ENCODE data around the gene GMNN.

GMNN gene

GRCh38 chr6:24759718-24760117 is 15.0 kb upstream of the GMNN start:
- Histone ChIP-seq H3K9me2 (replicated peaks; ENCODE audit: low read depth, low read length) (no peaks in the 10 kb centered on the region), H3K9me3 (ENCODE audit: insufficient read depth, low read depth, low read length) (no peaks in the 10 kb centered on the region), H3F3A (ENCODE audit: low read depth) (no peaks in the 10 kb centered on the region), H4K20me1 (ENCODE audit: insufficient read depth, low read length, poor library complexity, severe bottlenecking) (no peaks in the 10 kb centered on the region), H3K4me1 (ENCODE audit: insufficient read depth, low read length, poor library complexity, severe bottlenecking) (no peaks in the 10 kb centered on the region), H3K27me3 (ENCODE audit: insufficient read depth, low read length, poor library complexity, severe bottlenecking) (no peaks in the 10 kb centered on the region), H3K4me3 (ENCODE audit: low read length, poor library complexity, severe bottlenecking) (no peak overlapping the region), H2AFZ (ENCODE audit: low read length) (peak overlapping the region; percentile 81; the same call in 1 of the 2 replicates), H3K79me2 (ENCODE audit: insufficient read depth, low read length) (no peaks in the 10 kb centered on the region), H3K36me3 (ENCODE audit: insufficient read depth, low read length) (no peaks in the 10 kb centered on the region), H3K9ac (ENCODE audit: low read depth, low read length, poor library complexity, severe bottlenecking) (no peak overlapping the region), H3K4me2 (ENCODE audit: low read depth, low read length, poor library complexity, severe bottlenecking) (no peak overlapping the region)
- no peak for TF ChIP-seq EZH2phosphoT487 (IDR thresholded peaks at IDR 0.05; ENCODE audit: borderline replicate concordance)
- TF ChIP-seq, protein P1, sequence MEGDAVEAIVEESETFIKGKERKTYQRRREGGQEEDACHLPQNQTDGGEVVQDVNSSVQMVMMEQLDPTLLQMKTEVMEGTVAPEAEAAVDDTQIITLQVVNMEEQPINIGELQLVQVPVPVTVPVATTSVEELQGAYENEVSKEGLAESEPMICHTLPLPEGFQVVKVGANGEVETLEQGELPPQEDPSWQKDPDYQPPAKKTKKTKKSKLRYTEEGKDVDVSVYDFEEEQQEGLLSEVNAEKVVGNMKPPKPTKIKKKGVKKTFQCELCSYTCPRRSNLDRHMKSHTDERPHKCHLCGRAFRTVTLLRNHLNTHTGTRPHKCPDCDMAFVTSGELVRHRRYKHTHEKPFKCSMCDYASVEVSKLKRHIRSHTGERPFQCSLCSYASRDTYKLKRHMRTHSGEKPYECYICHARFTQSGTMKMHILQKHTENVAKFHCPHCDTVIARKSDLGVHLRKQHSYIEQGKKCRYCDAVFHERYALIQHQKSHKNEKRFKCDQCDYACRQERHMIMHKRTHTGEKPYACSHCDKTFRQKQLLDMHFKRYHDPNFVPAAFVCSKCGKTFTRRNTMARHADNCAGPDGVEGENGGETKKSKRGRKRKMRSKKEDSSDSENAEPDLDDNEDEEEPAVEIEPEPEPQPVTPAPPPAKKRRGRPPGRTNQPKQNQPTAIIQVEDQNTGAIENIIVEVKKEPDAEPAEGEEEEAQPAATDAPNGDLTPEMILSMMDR (conservative IDR thresholded peaks at IDR 0.05; ENCODE audit: low read length), result no peak

DNA sequence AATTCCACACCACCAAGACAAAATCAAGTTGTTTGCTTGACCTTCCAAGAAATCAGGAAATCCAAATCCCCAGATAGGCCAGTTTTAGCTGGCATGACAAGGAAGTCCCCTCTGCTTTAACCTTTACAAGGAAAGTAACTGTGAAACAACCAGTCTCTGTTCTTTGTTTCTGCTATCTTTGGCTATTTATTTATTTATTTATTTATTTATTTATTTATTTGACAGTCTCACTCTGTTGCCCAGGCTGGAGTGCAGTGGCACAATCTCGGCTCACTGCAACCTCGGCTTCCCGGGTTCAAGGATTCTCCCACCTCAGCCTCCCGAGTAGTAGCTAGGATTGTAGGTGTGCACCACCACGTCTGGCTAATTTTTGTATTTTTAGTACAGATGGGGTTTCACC is 14.5 kb upstream of the GMNN start:
- H3K4me2 ChIP-seq (ENCODE audit: low read depth, low read length, poor library complexity, severe bottlenecking), result no peak overlapping the region
- H3K27me3 ChIP-seq (ENCODE audit: insufficient read depth, low read length, poor library complexity, severe bottlenecking), result no peaks in the 10 kb centered on the region
- H2AFZ ChIP-seq (ENCODE audit: low read length), result no peak overlapping the region
- H4K20me1 ChIP-seq (ENCODE audit: insufficient read depth, low read length, poor library complexity, severe bottlenecking), result no peaks in the 10 kb centered on the region
- no peaks in the 10 kb centered on the region for H3K9me3 ChIP-seq (ENCODE audit: insufficient read depth, low read depth, low read length)
- no peaks in the 10 kb centered on the region for H3K36me3 ChIP-seq (ENCODE audit: insufficient read depth, low read length)
- H3F3A ChIP-seq (ENCODE audit: low read depth), result no peaks in the 10 kb centered on the region
- no peaks in the 10 kb centered on the region for H3K4me1 ChIP-seq (ENCODE audit: insufficient read depth, low read length, poor library complexity, severe bottlenecking)
- H3K79me2 ChIP-seq (ENCODE audit: insufficient read depth, low read length), result no peaks in the 10 kb centered on the region
- H3K9me2 ChIP-seq (replicated peaks; ENCODE audit: low read depth, low read length), result no peaks in the 10 kb centered on the region
- H3K9ac ChIP-seq (ENCODE audit: low read depth, low read length, poor library complexity, severe bottlenecking), result no peak overlapping the region
- TF ChIP-seq EZH2phosphoT487 (IDR thresholded peaks at IDR 0.05; ENCODE audit: borderline replicate concordance), result no peak
- TF ChIP-seq, protein P1 (conservative IDR thresholded peaks at IDR 0.05; ENCODE audit: low read length), result no peak
- no peak overlapping the region for H3K4me3 ChIP-seq (ENCODE audit: low read length, poor library complexity, severe bottlenecking)

- no peaks in the 10 kb centered on the region for H3K9me3 ChIP-seq (ENCODE audit: insufficient read depth, low read depth, low read length)
- no peaks in the 10 kb centered on the region for H3K9me2 ChIP-seq (replicated peaks; ENCODE audit: low read depth, low read length)
- no peaks in the 10 kb centered on the region for H3K27me3 ChIP-seq (ENCODE audit: insufficient read depth, low read length, poor library complexity, severe bottlenecking)
- TF ChIP-seq, protein P1 (conservative IDR thresholded peaks at IDR 0.05; ENCODE audit: low read length), result no peak
- TF ChIP-seq EZH2phosphoT487 (IDR thresholded peaks at IDR 0.05; ENCODE audit: borderline replicate concordance), result no peak
- H3K9ac ChIP-seq (ENCODE audit: low read depth, low read length, poor library complexity, severe bottlenecking), result no peak overlapping the region
- no peaks in the 10 kb centered on the region for H4K20me1 ChIP-seq (ENCODE audit: insufficient read depth, low read length, poor library complexity, severe bottlenecking)
- H3K4me3 ChIP-seq (ENCODE audit: low read length, poor library complexity, severe bottlenecking), result no peak overlapping the region
- H3K4me1 ChIP-seq (ENCODE audit: insufficient read depth, low read length, poor library complexity, severe bottlenecking), result no peaks in the 10 kb centered on the region
- H3K4me2 ChIP-seq (ENCODE audit: low read depth, low read length, poor library complexity, severe bottlenecking), result no peak overlapping the region
- H2AFZ ChIP-seq (ENCODE audit: low read length), result 0 out of 2 replicates have a peak overlapping the region, but pooled peaks have one; percentile 60
- H3K36me3 ChIP-seq (ENCODE audit: insufficient read depth, low read length), result no peaks in the 10 kb centered on the region
- H3F3A ChIP-seq (ENCODE audit: low read depth), result no peaks in the 10 kb centered on the region
- H3K79me2 ChIP-seq (ENCODE audit: insufficient read depth, low read length), result no peaks in the 10 kb centered on the region
Observed at GRCh38 chr6:24761193-24761835, 13.4 kb upstream of the GMNN start.

Measured in Loucy (cell line).